HEK293 (cell line): ENCODE data around the gene ATE1.

Experiments used
- CTCF ChIA-PET: fragments of 350-600 bp; formaldehyde crosslinking; extraction: SDS; loops from one replicate; lab custom pipeline; 2021; ENCODE audit warnings: antibody characterized with exemption; lab: Yijun Ruan, JAX
- POLR2A ChIA-PET: fragments of 300-600 bp; formaldehyde crosslinking; extraction: SDS; loops from one replicate; lab custom pipeline; 2020; ENCODE audit warnings: antibody characterized with exemption, inconsistent platforms; lab: Yijun Ruan, JAX
- H3K27ac ChIP-seq: fragments of 200-500 bp; sonication (Bioruptor generic); 2 replicates; pipeline ENCODE4 v1.5.1; 2014; ENCODE audit warnings: low read depth, low read length, control low read depth, inconsistent platforms; ENCODE audit errors: extremely low read depth
- H3K36me3 ChIP-seq, 2 experiments: fragments of 200-500 bp in 1 of 2; sonication (Bioruptor generic) in 1 of 2; 1 replicate in 1 of 2; 2 replicates in 1 of 2; pipeline ENCODE4 v1.5.1; 2014 to 2017; ENCODE audit warnings: inconsistent platforms in 2 of 2, low read length in 2 of 2; ENCODE audit not compliant: control insufficient read depth in 2 of 2, insufficient read depth in 1 of 2
- H3K4me1 ChIP-seq: fragments of 200-500 bp; sonication (Bioruptor generic); 2 replicates; pipeline ENCODE4 v1.5.1; 2014; ENCODE audit warnings: mild to moderate bottlenecking, low read length, inconsistent platforms; ENCODE audit not compliant: control insufficient read depth, insufficient read depth
- H3K4me3 ChIP-seq: 2 replicates; pipeline ENCODE4 v1.5.1; 2011; ENCODE audit warnings: low read depth, mild to moderate bottlenecking, control low read depth, low read length, moderate library complexity
- H3K9me3 ChIP-seq: fragments of 200-500 bp; sonication (Bioruptor generic); 2 replicates; pipeline ENCODE4 v1.5.1; 2014; ENCODE audit warnings: low read depth, low read length, inconsistent platforms; ENCODE audit not compliant: control insufficient read depth, insufficient read depth
- BCL11B ChIP-seq: fragments of 450-650 bp; formaldehyde crosslinking; IDR thresholded peaks from 2 replicates; pipeline ENCODE4 v1.5.1; 2016; ENCODE audit warnings: low read depth, missing biosample characterization, missing genetic modification characterization
- EGR2 ChIP-seq: fragments of 450-650 bp; formaldehyde crosslinking; IDR thresholded peaks from 2 replicates; pipeline ENCODE4 v1.5.1; 2016; ENCODE audit warnings: low read depth, missing biosample characterization, missing genetic modification characterization
- PRDM1 ChIP-seq: fragments of 450-650 bp; formaldehyde crosslinking; IDR thresholded peaks from 2 replicates; pipeline ENCODE4; 2016; ENCODE audit warnings: missing biosample characterization, missing genetic modification characterization
- ZBTB20 ChIP-seq: fragments of 450-650 bp; formaldehyde crosslinking; IDR thresholded peaks from 2 replicates; pipeline ENCODE4 v1.5.1; 2016; ENCODE audit warnings: missing biosample characterization, missing genetic modification characterization
- ZFP69B ChIP-seq: fragments of 450-650 bp; formaldehyde crosslinking; IDR thresholded peaks from 2 replicates; pipeline ENCODE4 v1.5.1; 2016; ENCODE audit warnings: missing biosample characterization, missing genetic modification characterization
- ZNF132 ChIP-seq: fragments of 450-650 bp; formaldehyde crosslinking; IDR thresholded peaks from 2 replicates; pipeline ENCODE4 v1.5.1; 2017; ENCODE audit warnings: missing biosample characterization, missing genetic modification characterization, borderline replicate concordance
- ZNF596 ChIP-seq: fragments of 450-650 bp; IDR thresholded peaks from 2 replicates; pipeline ENCODE4 v1.5.0; 2018; ENCODE audit warnings: missing biosample characterization, mild to moderate bottlenecking, missing genetic modification characterization, moderate library complexity
- ZNF658 ChIP-seq: fragments of 450-650 bp; formaldehyde crosslinking; IDR thresholded peaks from 2 replicates; pipeline ENCODE4; 2016; ENCODE audit warnings: missing biosample characterization, missing genetic modification characterization
- ZNF768 ChIP-seq: fragments of 450-650 bp; formaldehyde crosslinking; IDR thresholded peaks from 2 replicates; pipeline ENCODE4 v1.5.1; 2018; ENCODE audit warnings: missing biosample characterization, mild to moderate bottlenecking, missing genetic modification characterization
- ZNF791 ChIP-seq: fragments of 450-650 bp; formaldehyde crosslinking; IDR thresholded peaks from 2 replicates; pipeline ENCODE4 v1.5.1; 2016; ENCODE audit warnings: missing biosample characterization, missing genetic modification characterization
- ZNF830 ChIP-seq: fragments of 450-650 bp; IDR thresholded peaks from 2 replicates; pipeline ENCODE4 v1.5.0; 2018; ENCODE audit warnings: missing biosample characterization, missing genetic modification characterization, low read depth, mild to moderate bottlenecking, moderate library complexity
- TF ChIP-seq, protein P1 (sequence below): fragments of 450-650 bp; formaldehyde crosslinking; IDR thresholded peaks from 2 replicates; pipeline ENCODE4 v1.5.1; 2016; ENCODE audit warnings: missing biosample characterization, missing genetic modification characterization, borderline replicate concordance
- TF ChIP-seq, protein P2 (sequence below): fragments of 450-650 bp; formaldehyde crosslinking; IDR thresholded peaks from 2 replicates; pipeline ENCODE4 v1.5.1; 2016; ENCODE audit warnings: missing biosample characterization, missing genetic modification characterization, low read depth
- TF ChIP-seq, protein P3 (sequence below): fragments of 450-650 bp; formaldehyde crosslinking; IDR thresholded peaks from 2 replicates; pipeline ENCODE4 v1.5.1; 2016; ENCODE audit warnings: missing biosample characterization, missing genetic modification characterization
- TF ChIP-seq, protein P4 (sequence below): fragments of 450-650 bp; formaldehyde crosslinking; IDR thresholded peaks from 2 replicates; pipeline ENCODE4 v1.5.1; 2017; ENCODE audit warnings: missing biosample characterization, missing genetic modification characterization
- TF ChIP-seq, protein P5 (sequence below): sonication (generic); formaldehyde crosslinking; IDR thresholded peaks from 2 replicates; pipeline ENCODE4 v1.8.1; 2022; ENCODE audit warnings: mild to moderate bottlenecking, moderate library complexity, missing genetic modification reagents
- TF ChIP-seq, protein P6 (sequence below): fragments of 450-650 bp; IDR thresholded peaks from 2 replicates; pipeline ENCODE4 v1.5.1; 2018; ENCODE audit warnings: missing biosample characterization, missing genetic modification characterization

ATE1 gene

DNA sequence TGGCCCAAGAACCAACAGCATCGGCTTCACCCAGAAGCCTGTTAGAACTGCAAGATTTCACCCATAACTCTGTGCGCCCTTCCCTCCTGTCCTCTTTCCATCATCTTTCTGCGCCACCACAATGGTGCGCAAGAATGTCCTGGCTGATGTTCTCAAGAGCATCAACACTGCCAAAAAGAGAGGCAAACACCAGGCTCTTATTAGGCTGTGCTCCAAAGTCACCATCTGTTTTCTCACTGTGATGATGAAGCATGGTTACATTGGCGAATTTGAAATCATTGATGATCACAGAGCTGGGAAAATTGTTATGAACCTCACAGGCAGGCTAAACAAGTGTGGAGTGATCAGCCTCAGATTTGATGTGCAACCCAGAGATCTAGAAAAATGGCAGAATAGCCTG is 214.3 kb downstream of the ATE1 start (continued):
- TF ChIP-seq, protein P1, sequence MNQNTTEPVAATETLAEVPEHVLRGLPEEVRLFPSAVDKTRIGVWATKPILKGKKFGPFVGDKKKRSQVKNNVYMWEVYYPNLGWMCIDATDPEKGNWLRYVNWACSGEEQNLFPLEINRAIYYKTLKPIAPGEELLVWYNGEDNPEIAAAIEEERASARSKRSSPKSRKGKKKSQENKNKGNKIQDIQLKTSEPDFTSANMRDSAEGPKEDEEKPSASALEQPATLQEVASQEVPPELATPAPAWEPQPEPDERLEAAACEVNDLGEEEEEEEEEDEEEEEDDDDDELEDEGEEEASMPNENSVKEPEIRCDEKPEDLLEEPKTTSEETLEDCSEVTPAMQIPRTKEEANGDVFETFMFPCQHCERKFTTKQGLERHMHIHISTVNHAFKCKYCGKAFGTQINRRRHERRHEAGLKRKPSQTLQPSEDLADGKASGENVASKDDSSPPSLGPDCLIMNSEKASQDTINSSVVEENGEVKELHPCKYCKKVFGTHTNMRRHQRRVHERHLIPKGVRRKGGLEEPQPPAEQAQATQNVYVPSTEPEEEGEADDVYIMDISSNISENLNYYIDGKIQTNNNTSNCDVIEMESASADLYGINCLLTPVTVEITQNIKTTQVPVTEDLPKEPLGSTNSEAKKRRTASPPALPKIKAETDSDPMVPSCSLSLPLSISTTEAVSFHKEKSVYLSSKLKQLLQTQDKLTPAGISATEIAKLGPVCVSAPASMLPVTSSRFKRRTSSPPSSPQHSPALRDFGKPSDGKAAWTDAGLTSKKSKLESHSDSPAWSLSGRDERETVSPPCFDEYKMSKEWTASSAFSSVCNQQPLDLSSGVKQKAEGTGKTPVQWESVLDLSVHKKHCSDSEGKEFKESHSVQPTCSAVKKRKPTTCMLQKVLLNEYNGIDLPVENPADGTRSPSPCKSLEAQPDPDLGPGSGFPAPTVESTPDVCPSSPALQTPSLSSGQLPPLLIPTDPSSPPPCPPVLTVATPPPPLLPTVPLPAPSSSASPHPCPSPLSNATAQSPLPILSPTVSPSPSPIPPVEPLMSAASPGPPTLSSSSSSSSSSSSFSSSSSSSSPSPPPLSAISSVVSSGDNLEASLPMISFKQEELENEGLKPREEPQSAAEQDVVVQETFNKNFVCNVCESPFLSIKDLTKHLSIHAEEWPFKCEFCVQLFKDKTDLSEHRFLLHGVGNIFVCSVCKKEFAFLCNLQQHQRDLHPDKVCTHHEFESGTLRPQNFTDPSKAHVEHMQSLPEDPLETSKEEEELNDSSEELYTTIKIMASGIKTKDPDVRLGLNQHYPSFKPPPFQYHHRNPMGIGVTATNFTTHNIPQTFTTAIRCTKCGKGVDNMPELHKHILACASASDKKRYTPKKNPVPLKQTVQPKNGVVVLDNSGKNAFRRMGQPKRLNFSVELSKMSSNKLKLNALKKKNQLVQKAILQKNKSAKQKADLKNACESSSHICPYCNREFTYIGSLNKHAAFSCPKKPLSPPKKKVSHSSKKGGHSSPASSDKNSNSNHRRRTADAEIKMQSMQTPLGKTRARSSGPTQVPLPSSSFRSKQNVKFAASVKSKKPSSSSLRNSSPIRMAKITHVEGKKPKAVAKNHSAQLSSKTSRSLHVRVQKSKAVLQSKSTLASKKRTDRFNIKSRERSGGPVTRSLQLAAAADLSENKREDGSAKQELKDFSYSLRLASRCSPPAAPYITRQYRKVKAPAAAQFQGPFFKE (tag by site-specific recombination), result no peak
- TF ChIP-seq PRDM1 (tag by site-specific recombination) (no peak), ZBTB20 (tag by site-specific recombination) (no peak)

DNA sequence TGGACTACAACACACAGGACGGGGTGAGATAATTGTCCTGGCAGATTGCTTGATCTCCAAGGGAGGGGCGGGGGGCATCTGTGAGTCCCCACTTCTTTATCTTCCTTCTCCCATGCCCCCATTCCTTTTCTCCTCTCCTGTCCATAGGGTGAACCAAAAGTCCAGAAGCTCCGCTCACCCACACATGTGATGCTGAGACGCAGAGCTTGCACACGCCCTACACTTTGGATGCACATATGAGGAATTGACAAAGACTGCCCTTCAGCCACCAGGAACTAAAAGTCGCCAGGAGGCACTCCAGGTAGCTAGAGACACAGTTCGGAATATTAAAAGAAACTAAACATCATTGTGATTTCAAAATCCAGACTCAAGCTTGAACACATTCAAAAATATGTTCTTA is 216.9 kb downstream of the ATE1 start:
- TF ChIP-seq, protein P2, sequence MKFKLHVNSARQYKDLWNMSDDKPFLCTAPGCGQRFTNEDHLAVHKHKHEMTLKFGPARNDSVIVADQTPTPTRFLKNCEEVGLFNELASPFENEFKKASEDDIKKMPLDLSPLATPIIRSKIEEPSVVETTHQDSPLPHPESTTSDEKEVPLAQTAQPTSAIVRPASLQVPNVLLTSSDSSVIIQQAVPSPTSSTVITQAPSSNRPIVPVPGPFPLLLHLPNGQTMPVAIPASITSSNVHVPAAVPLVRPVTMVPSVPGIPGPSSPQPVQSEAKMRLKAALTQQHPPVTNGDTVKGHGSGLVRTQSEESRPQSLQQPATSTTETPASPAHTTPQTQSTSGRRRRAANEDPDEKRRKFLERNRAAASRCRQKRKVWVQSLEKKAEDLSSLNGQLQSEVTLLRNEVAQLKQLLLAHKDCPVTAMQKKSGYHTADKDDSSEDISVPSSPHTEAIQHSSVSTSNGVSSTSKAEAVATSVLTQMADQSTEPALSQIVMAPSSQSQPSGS (tag by site-specific recombination), result no peak
- TF ChIP-seq, protein P3, sequence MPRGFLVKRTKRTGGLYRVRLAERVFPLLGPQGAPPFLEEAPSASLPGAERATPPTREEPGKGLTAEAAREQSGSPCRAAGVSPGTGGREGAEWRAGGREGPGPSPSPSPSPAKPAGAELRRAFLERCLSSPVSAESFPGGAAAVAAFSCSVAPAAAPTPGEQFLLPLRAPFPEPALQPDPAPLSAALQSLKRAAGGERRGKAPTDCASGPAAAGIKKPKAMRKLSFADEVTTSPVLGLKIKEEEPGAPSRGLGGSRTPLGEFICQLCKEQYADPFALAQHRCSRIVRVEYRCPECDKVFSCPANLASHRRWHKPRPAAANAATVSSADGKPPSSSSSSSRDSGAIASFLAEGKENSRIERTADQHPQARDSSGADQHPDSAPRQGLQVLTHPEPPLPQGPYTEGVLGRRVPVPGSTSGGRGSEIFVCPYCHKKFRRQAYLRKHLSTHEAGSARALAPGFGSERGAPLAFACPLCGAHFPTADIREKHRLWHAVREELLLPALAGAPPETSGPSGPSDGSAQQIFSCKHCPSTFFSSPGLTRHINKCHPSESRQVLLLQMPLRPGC, result no peak
- no peak for TF ChIP-seq ZNF768 (tag by site-specific recombination)
- no peak for TF ChIP-seq BCL11B (tag by site-specific recombination)
- TF ChIP-seq, protein P4, sequence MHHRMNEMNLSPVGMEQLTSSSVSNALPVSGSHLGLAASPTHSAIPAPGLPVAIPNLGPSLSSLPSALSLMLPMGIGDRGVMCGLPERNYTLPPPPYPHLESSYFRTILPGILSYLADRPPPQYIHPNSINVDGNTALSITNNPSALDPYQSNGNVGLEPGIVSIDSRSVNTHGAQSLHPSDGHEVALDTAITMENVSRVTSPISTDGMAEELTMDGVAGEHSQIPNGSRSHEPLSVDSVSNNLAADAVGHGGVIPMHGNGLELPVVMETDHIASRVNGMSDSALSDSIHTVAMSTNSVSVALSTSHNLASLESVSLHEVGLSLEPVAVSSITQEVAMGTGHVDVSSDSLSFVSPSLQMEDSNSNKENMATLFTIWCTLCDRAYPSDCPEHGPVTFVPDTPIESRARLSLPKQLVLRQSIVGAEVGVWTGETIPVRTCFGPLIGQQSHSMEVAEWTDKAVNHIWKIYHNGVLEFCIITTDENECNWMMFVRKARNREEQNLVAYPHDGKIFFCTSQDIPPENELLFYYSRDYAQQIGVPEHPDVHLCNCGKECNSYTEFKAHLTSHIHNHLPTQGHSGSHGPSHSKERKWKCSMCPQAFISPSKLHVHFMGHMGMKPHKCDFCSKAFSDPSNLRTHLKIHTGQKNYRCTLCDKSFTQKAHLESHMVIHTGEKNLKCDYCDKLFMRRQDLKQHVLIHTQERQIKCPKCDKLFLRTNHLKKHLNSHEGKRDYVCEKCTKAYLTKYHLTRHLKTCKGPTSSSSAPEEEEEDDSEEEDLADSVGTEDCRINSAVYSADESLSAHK (tag by site-specific recombination), result no peak
- TF ChIP-seq, protein P5, sequence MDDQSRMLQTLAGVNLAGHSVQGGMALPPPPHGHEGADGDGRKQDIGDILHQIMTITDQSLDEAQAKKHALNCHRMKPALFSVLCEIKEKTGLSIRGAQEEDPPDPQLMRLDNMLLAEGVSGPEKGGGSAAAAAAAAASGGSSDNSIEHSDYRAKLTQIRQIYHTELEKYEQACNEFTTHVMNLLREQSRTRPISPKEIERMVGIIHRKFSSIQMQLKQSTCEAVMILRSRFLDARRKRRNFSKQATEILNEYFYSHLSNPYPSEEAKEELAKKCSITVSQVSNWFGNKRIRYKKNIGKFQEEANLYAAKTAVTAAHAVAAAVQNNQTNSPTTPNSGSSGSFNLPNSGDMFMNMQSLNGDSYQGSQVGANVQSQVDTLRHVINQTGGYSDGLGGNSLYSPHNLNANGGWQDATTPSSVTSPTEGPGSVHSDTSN (CRISPR knock-in tag), result no peak
- TF ChIP-seq ZNF132 (tag by site-specific recombination), result no peak
- TF ChIP-seq ZNF658 (tag by site-specific recombination), result no peak
- no peak for TF ChIP-seq ZFP69B (tag by site-specific recombination)
- TF ChIP-seq, protein P6, sequence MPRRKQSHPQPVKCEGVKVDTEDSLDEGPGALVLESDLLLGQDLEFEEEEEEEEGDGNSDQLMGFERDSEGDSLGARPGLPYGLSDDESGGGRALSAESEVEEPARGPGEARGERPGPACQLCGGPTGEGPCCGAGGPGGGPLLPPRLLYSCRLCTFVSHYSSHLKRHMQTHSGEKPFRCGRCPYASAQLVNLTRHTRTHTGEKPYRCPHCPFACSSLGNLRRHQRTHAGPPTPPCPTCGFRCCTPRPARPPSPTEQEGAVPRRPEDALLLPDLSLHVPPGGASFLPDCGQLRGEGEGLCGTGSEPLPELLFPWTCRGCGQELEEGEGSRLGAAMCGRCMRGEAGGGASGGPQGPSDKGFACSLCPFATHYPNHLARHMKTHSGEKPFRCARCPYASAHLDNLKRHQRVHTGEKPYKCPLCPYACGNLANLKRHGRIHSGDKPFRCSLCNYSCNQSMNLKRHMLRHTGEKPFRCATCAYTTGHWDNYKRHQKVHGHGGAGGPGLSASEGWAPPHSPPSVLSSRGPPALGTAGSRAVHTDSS (tag by site-specific recombination), result no peak
- no peak for TF ChIP-seq ZNF830 (tag by site-specific recombination)
- no peak for TF ChIP-seq ZNF791 (tag by site-specific recombination)
- no peak for TF ChIP-seq ZNF596 (tag by site-specific recombination)
- no peak for TF ChIP-seq EGR2 (tag by site-specific recombination)
- CTCF ChIA-PET, result no interaction called here
- H3K4me3 ChIP-seq, result no peak overlapping the region
- H3K9me3 ChIP-seq, result no peaks in the 10 kb centered on the region
- H3K27ac ChIP-seq, result no peak overlapping the region
- no peaks in the 10 kb centered on the region for H3K36me3 ChIP-seq
- no peaks in the 10 kb centered on the region for H3K4me1 ChIP-seq
- POLR2A ChIA-PET, result no interaction called here
